Measurements from ENCODE around the gene CRACR2B.

Gene CRACR2B

DNA sequence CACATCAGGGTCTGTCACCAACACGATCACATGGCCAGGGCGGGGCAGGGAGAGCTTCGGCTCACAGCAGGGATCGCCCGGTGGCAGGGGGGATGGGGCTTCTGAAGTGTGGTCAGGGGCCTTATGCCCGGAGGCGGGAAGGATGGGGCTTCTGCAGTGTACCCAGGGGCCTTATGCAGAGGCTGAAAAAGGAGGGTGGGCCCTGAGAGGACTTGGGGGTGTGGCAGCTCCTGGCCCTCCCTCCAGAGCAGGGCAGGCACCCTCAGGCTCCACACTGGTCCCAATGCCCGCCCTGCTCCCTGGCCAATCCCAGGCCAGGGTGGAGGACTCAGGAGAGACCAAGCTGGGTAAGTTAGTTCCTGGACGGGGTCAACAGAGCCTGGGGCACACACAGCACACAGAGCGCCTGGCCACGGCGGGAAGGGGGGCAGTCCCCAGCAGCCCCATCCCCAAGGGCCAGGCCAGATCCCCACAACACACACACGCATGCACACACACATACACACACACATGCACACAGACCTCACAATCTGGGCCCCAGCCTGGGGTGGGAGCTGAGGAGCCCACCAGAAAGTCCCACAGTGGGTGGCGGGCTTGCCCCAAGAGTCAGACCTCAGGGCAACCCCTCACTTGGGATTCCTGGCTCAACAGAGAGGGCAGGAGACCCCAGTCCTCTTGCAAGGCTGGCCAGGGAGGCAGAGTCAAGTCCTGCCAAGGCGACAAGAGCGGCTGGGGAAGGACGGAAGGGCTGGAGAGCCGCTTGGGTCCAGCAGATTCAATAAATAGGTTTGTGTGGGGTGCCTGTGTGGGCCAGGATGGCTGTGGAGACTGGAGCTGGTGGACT, 36.8 kb upstream of the CRACR2B start:
- in situ Hi-C loops (cut with MboI; ENCODE audit: low pct_unique_long_range_greater_than_20kb, low sequenced_read_pairs, unreplicated experiment), result no loop called here
- DNase-seq (ENCODE audit: low spot score), result no peak
- TF ChIP-seq CTCF (IDR thresholded peaks at IDR 0.05; ENCODE audit: extremely low read depth, insufficient read depth, missing control alignments), result no peak

DNA sequence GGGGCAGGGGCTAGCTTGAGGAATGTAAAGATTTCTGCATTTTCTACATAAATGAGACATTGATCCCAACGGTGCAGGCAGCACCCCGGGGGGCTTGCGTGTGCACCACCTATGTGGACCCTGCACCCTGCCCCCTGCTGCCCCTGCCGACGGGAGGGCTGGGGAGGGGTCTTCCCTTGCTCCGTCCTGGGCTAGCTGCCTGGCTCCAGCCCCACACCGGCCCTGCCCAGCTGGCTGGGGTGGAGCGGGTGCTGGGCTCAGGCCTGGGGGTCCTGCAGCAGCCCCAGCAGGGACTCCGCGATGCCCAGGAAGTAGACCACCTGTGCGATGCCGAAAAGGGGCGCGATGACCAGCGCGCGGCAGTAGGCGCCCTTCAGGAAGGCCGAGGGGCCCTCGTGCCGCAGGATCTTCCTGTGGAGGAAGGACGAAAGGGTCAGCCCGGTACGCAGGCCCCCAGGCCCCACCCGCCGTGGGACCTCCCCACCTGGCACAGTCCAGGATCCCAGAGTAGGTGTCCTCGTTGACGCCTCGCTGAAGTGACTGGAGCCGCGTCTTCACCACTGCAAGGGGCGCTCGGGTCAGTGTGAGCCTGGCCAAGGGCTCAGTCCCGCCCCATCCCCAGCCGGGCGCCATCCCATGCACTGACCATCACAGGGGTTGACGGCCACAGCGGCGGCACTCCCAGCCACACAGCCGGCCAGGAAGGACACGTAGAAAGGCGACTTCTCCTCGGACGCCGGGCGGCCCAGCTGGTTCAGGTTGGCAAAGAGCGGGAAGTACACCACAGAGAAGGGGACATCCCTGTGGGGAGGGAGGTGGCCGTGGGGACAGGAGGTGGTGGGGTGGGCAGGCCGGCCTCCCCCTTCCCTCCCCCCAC, 35.8 kb upstream of the CRACR2B start:
- DNase-seq (ENCODE audit: low spot score), result no peak
- no peak for TF ChIP-seq CTCF (IDR thresholded peaks at IDR 0.05; ENCODE audit: extremely low read depth, insufficient read depth, missing control alignments)
- in situ Hi-C loops (cut with MboI; ENCODE audit: low pct_unique_long_range_greater_than_20kb, low sequenced_read_pairs, unreplicated experiment), result no loop called here

DNA sequence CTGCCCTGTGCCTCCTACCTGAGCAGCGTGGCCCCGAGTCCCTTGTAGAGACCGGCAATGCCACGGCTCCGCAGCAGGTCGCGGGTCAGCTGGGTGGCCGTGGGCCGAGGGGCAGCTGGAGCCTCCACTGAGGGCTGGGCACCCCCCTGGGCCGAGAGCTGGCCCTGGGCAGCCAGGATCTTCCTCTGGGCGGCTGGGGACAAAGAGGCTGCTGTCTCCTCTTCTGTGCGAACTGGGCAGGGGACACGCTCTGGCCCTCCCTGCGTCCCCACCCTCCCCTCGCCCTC, 35.2 kb upstream of the CRACR2B start:
- no peak for DNase-seq (ENCODE audit: low spot score)
- TF ChIP-seq CTCF (IDR thresholded peaks at IDR 0.05; ENCODE audit: extremely low read depth, insufficient read depth, missing control alignments), result no peak
- in situ Hi-C loops (cut with MboI; ENCODE audit: low pct_unique_long_range_greater_than_20kb, low sequenced_read_pairs, unreplicated experiment), result no loop called here

DNA sequence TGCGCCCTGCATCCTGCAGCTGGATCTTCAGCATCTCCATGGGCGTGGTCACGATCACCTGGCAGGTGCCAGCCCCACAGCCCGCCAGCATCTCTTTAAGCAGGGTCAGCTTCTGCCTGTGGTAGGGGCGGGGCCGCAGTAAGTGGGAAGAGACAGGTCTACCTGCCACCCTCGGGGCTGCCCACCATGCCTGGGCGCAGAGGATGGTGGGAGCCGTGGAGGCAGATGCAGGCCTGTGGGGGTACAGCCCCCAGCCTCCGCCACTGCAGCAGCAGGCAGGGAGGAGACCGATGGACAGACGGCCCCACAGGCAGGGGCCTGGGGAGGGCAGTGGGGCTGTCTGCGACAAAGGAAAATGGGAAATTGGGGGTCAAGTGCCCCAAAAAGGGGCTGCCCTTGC, 34.8 kb upstream of the CRACR2B start:
- in situ Hi-C loops (cut with MboI; ENCODE audit: low pct_unique_long_range_greater_than_20kb, low sequenced_read_pairs, unreplicated experiment), result no loop called here
- TF ChIP-seq CTCF (IDR thresholded peaks at IDR 0.05; ENCODE audit: extremely low read depth, insufficient read depth, missing control alignments), result no peak
- no peak for DNase-seq (ENCODE audit: low spot score)

GRCh38 chr11:793556-793955, 34.2 kb upstream of the CRACR2B start:
- in situ Hi-C loops (cut with MboI; ENCODE audit: low pct_unique_long_range_greater_than_20kb, low sequenced_read_pairs, unreplicated experiment), result no loop called here
- DNase-seq (ENCODE audit: low spot score), result no peak
- no peak for TF ChIP-seq CTCF (IDR thresholded peaks at IDR 0.05; ENCODE audit: extremely low read depth, insufficient read depth, missing control alignments)

DNA sequence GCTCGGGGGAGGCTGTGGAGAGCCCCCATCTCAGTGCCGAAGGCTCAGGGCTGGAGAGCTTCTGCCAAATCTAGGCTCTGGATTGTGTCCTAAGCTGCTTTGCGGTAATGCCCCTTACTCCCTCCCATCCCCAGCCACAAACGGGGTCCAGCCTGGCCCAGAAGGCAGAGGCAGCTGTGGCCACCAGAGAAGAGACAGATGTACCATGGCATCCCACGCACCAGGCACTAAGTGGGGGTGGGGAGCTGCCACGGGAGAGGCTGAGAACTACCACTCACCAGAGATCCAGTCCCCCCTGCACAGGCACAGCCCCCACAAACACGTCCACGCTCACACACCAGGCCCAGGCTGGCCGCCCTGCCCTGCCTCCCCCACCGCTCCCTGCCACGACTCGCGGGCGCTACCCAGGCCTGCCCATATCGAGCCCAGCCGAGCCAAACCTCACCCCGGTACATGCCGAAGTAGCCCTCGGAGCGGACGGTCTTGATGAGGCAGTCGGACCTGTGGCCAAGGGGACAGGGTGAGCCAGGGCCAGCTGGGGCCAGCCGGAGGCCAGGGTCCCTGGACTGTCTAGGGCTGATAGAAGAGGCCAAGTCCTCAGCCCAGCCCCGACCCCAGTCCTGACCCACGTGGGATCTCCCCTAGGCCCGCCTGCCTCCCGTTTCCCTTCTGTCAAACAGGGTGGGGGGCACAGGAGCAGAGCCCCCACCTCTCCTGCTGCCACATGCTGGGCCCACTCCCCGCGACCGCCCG, 33.5 kb upstream of the CRACR2B start:
- TF ChIP-seq CTCF (IDR thresholded peaks at IDR 0.05; ENCODE audit: extremely low read depth, insufficient read depth, missing control alignments), result no peak
- DNase-seq (ENCODE audit: low spot score), result no peak
- in situ Hi-C loops (cut with MboI; ENCODE audit: low pct_unique_long_range_greater_than_20kb, low sequenced_read_pairs, unreplicated experiment), result no loop called here
